ENCODE results near the gene SGMS1. TPM values are rescaled to one million over a fixed set of nuclear protein-coding genes. Genes with fewer than 3 reads are reported as not detected.
A peak's percentile ranks its signal among the peaks of the same experiment; 100 is the strongest.

The SGMS1 gene
- total RNA-seq, 1 donor, result 61.2 TPM

DNA sequence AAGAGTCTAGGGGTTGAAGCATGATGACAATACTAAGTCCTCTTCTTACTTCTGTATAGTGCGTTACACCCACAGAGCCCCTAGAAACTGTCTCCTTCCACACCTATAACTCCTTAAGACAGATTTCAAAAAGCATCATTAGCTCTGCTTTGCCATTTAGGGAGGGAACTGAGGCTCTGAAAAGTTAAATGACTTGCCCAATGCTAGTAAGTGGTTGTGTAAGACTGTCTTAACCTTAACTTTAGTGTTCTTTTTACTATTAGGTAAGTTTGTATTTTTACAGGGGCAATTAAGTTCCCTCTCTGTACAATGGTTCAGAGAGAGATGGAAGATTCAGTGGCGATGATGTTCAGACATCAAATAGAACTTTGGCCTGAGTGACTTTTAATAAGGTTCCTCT is 299.7 kb downstream of the SGMS1 start:
- TF ChIP-seq, protein P1, sequence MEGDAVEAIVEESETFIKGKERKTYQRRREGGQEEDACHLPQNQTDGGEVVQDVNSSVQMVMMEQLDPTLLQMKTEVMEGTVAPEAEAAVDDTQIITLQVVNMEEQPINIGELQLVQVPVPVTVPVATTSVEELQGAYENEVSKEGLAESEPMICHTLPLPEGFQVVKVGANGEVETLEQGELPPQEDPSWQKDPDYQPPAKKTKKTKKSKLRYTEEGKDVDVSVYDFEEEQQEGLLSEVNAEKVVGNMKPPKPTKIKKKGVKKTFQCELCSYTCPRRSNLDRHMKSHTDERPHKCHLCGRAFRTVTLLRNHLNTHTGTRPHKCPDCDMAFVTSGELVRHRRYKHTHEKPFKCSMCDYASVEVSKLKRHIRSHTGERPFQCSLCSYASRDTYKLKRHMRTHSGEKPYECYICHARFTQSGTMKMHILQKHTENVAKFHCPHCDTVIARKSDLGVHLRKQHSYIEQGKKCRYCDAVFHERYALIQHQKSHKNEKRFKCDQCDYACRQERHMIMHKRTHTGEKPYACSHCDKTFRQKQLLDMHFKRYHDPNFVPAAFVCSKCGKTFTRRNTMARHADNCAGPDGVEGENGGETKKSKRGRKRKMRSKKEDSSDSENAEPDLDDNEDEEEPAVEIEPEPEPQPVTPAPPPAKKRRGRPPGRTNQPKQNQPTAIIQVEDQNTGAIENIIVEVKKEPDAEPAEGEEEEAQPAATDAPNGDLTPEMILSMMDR (IDR thresholded peaks at IDR 0.05; ENCODE audit: insufficient read depth, low read length), result no peak
- no peak for DNase-seq (ENCODE audit: low read depth)
- H3K4me3 ChIP-seq (ENCODE audit: low read depth, low read length), result no peak overlapping the region

DNA sequence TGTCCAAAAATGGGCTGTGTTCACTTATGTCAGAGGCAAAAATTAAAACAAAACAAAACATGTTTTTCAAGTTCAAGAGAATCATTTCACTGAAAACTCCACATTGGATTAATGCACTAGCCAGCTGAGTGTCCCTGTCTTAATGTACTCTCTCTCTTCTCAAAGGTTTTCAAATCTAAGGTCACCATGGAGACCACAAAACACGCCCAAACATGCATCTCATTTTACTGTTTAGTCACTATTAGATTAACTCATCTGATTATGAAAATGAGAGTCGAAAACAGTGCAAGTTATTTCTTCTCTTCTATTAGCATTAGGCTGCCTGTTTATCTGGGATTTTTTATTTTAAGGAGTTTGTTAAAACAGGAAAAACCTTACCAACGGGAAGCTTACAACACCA is 301.7 kb downstream of the SGMS1 start:
- TF ChIP-seq, protein P1 (IDR thresholded peaks at IDR 0.05; ENCODE audit: insufficient read depth, low read length), result no peak
- no peak overlapping the region for H3K4me3 ChIP-seq (ENCODE audit: low read depth, low read length)
- peak; percentile 44 for DNase-seq (ENCODE audit: low read depth)

DNA sequence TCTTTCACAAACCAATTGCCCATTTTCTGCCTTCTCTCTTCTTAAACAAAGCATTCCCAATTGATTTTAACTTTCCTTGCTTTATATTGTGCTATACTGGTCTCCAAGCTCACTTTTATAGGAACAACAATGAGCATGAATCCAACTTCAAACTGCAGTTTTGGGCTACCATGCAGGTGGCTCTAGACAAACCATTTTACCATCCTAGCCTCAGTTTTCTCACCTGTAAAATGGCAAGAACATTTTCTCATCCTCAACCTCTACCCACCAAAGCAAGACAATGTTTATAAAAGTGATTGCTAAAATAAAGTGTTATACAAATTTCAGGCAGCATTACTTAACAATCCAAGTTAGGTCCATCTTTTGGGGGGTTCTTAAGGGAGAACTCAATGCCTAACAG is 305.6 kb downstream of the SGMS1 start:
- H3K4me3 ChIP-seq (ENCODE audit: low read depth, low read length), result no peak overlapping the region
- no peak for DNase-seq (ENCODE audit: low read depth)
- TF ChIP-seq, protein P1 (IDR thresholded peaks at IDR 0.05; ENCODE audit: insufficient read depth, low read length), result no peak

DNA sequence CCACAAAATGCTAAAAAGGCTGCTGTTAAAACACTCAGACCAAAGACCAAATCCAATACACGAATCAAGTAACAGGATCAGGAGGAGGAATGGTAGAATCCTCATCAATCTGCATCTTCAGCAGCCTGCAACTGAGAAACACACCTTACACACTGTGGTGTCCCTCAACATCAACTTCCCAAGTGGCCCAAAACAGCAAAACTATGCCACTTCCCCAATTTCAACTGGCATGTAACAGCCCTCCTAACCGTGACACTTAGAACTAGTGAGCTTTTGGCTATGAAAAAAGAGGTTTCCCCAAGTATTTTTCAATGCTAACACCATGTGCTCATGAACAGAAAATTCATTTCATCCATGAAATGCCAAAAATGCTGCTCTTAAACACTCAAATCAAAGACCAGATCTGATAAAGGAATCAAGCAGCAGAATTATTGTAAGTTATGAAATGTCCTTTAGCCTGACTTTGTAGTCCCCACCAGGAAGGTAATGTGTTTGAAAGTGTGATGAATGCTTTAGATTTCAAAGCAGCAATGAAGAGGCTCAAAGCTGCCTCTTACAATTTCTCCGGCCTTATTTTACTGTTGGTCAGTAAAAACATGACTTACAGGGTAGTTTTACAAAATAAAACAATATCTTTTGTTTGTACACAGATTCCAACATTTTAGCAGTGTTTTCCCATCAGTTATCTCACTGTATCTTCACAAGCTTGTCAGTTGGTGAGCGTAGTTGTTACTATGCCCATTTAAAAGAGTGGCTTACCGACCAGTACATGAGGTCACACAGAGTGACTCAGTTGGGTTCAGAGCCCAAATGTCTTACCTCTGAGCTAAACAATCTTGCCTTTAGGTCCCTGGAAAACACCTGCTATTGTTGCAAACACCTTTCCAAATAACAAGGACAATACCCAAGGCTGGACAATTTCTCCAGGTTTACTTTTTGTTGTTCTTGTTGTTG is 306.8 kb downstream of the SGMS1 start:
- H3K4me3 ChIP-seq (ENCODE audit: low read depth, low read length), result no peak overlapping the region
- DNase-seq (ENCODE audit: low read depth), result no peak
- TF ChIP-seq, protein P1 (IDR thresholded peaks at IDR 0.05; ENCODE audit: insufficient read depth, low read length), result no peak

DNA sequence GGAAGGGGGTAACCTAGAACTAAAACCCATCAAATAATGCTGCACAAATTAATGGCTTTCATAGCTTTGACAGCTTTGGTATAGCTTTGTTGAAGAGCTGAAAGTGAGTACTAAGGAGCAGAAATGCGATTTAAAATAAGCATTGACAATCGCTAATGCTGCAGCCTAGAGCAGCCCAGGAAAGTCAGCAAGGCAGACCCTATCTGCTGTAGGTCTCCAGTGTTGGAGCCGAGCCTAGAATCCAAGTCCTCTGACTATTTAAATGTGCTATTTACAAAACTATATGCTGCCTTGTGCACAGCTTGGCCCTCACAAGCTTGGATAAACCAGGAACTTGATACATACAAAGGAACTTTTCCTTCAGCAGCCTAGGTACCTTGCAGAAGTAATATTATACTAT is 307.6 kb downstream of the SGMS1 start:
- no peak for DNase-seq (ENCODE audit: low read depth)
- TF ChIP-seq, protein P1 (IDR thresholded peaks at IDR 0.05; ENCODE audit: insufficient read depth, low read length), result no peak
- no peak overlapping the region for H3K4me3 ChIP-seq (ENCODE audit: low read depth, low read length)

DNA sequence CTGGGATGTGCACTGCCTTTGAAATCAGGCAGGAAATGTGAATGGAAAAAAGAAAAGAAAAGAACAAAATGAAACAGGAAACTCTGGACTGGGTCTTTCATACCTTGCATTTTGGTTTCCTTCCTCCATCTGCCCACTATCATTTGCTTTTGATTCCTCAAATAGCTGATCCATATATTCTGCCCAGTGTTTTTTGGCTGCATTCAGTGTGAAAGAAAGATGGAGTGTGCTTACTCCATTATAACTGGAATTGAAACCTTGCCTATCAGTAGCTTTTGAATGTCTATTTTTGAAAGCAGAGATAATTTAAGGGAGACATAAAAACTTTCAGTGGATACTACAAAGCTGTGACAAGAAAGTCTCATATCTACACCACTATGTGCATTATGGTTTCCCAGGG is 308.3 kb downstream of the SGMS1 start:
- TF ChIP-seq, protein P1 (IDR thresholded peaks at IDR 0.05; ENCODE audit: insufficient read depth, low read length), result no peak
- no peak for DNase-seq (ENCODE audit: low read depth)
- H3K4me3 ChIP-seq (ENCODE audit: low read depth, low read length), result no peak overlapping the region

All from fibroblast of the aortic adventitia (primary cell).